Thoracic aorta (tissue), 2 donors: ENCODE results near the gene ZNF664. TPM values are rescaled to one million over a fixed set of nuclear protein-coding genes. Genes with fewer than 3 reads are reported as not detected.

ENCODE experiments used
- ATAC-seq: fragments of 150-250 bp; one replicate; pipeline ENCODE4 v1.8.0; 2017; ENCODE audit warnings: low read depth; ENCODE audit not compliant: insufficient number of reproducible peaks, low FRiP score
- DNase-seq: peaks from one replicate; pipeline ENCODE4 v3.0.0-alpha.2; 2020; ENCODE audit warnings: low spot score
- H3K27ac ChIP-seq, 2 donors: fragments of 200-600 bp; sonication (generic); 1 replicate in 1 of 2; 2 replicates in 1 of 2; pipeline ENCODE4 v1.5.1; 2016; ENCODE audit warnings: mild to moderate bottlenecking in 2 of 2, moderate library complexity in 2 of 2
- H3K27me3 ChIP-seq: fragments of 200-600 bp; sonication (generic); replicated peaks from 2 replicates; pipeline ENCODE4 v1.6.0; 2016; ENCODE audit warnings: mild to moderate bottlenecking; ENCODE audit not compliant: insufficient read depth
- H3K36me3 ChIP-seq: fragments of 200-600 bp; sonication (generic); one replicate; pipeline ENCODE4 v1.5.1; 2016
- H3K4me1 ChIP-seq, 2 donors: fragments of 200-600 bp; sonication (generic); 1 replicate in 1 of 2; 2 replicates in 1 of 2; pipeline versions ENCODE4 v1.5.1 to v1.6.0; 2016; ENCODE audit warnings: low read depth in 2 of 2, mild to moderate bottlenecking in 1 of 2; ENCODE audit not compliant: control insufficient read depth in 1 of 2
- H3K4me3 ChIP-seq: fragments of 200-600 bp; sonication (generic); 2 replicates; pipeline ENCODE4 v1.5.1; 2016; ENCODE audit warnings: mild to moderate bottlenecking
- H3K9me3 ChIP-seq: fragments of 200-600 bp; sonication (generic); 2 replicates; pipeline ENCODE4 v1.5.1; 2016
- total RNA-seq, 2 donors: library from RNA; depleted of rRNA; stranded (reverse); fragments of >200 nt; gene quantifications; one replicate each; pipeline versions ENCODE4 v1.1.0 to v1.2.3, GENCODE V29; 2016
- TF ChIP-seq, protein P1 (sequence below): fragments of 200-600 bp; sonication (generic); IDR thresholded peaks from one replicate; pipeline ENCODE4 v1.5.1; 2019; ENCODE audit warnings: antibody characterized with exemption

The ZNF664 gene
- total RNA-seq, 2 donors from 2014 or later: 46.4 to 48.2 TPM

DNA sequence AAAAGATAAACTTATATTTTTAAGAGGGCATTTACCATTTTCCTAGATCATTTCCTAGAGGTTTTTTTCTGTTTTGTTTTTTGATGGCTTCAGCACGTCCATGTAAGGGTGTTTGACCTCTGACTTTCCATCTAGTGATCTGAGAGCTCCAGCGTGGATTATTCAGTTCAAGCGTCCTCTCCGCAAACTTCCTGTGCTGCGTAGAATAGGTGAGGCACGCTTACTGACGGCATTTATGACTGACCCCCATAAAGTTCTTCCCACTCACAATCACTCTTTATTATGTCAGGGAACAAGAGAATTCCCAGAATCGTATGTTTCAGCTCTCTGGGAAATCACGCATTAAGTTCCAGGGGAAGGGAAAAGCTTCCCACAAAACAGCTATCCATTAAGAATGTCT lies 16.8 kb upstream of the ZNF664 start:
- no peak overlapping the region for H3K27ac ChIP-seq
- H3K9me3 ChIP-seq: no peaks in the 10 kb centered on the region
- no peaks in the 10 kb centered on the region for H3K27me3 ChIP-seq
- no peak overlapping the region for H3K4me3 ChIP-seq
- H3K4me1 ChIP-seq: peaks cover 11 to 16% of the 10 kb centered on the region in 2 donors
- DNase-seq (no peak), ATAC-seq (no peak)
- TF ChIP-seq, protein P1, sequence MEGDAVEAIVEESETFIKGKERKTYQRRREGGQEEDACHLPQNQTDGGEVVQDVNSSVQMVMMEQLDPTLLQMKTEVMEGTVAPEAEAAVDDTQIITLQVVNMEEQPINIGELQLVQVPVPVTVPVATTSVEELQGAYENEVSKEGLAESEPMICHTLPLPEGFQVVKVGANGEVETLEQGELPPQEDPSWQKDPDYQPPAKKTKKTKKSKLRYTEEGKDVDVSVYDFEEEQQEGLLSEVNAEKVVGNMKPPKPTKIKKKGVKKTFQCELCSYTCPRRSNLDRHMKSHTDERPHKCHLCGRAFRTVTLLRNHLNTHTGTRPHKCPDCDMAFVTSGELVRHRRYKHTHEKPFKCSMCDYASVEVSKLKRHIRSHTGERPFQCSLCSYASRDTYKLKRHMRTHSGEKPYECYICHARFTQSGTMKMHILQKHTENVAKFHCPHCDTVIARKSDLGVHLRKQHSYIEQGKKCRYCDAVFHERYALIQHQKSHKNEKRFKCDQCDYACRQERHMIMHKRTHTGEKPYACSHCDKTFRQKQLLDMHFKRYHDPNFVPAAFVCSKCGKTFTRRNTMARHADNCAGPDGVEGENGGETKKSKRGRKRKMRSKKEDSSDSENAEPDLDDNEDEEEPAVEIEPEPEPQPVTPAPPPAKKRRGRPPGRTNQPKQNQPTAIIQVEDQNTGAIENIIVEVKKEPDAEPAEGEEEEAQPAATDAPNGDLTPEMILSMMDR: no peak
- no peaks in the 10 kb centered on the region for H3K36me3 ChIP-seq

- DNase-seq (no peak), ATAC-seq (no peak)
- H3K27me3 ChIP-seq: no peaks in the 10 kb centered on the region
- TF ChIP-seq, protein P1: no peak
- H3K4me3 ChIP-seq: no peak overlapping the region
- peaks cover 7 to 8% of the 10 kb centered on the region in 2 donors for H3K4me1 ChIP-seq
- no peaks in the 10 kb centered on the region for H3K9me3 ChIP-seq
- no peaks in the 10 kb centered on the region for H3K36me3 ChIP-seq
- no peak overlapping the region for H3K27ac ChIP-seq
These were observed 15.8 kb upstream of the ZNF664 start for GRCh38 chr12:123957196-123957595.

GRCh38 chr12:123958462-123958861 lies 14.6 kb upstream of the ZNF664 start:
- Histone ChIP-seq H3K9me3 (no peaks in the 10 kb centered on the region), H3K4me1 (peaks cover under 1 to 4% of the 10 kb centered on the region in 2 donors), H3K36me3 (no peaks in the 10 kb centered on the region), H3K27ac (no peak overlapping the region), H3K27me3 (no peaks in the 10 kb centered on the region), H3K4me3 (no peak overlapping the region)
- DNase-seq: no peak
- TF ChIP-seq, protein P1: no peak
- no peak for ATAC-seq

DNA sequence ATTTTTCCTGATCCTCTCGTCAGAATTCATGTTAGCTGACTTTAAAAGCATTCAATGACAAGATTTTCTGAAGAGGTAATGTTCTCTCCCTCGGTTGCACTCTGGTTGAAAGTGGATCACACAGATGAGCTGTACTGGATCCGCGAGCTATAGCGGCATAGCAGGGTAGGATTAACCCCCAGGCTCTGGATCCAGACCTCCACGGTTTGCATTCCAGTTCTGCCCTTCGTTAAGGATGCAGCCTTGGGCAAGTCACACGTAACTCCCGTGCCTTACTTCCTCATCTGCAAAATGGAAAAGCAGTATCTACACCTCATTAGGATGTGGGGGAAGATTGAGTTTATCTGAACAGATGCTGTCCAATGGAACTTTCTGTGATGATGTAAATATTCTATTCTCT lies 14.1 kb upstream of the ZNF664 start:
- DNase-seq (no peak), ATAC-seq (no peak)
- H3K27me3 ChIP-seq: no peaks in the 10 kb centered on the region
- no peak overlapping the region for H3K4me3 ChIP-seq
- TF ChIP-seq, protein P1: no peak
- no peaks in the 10 kb centered on the region for H3K36me3 ChIP-seq
- H3K4me1 ChIP-seq: peaks cover 0 to 4% of the 10 kb centered on the region in 2 donors
- H3K27ac ChIP-seq: no peak overlapping the region
- H3K9me3 ChIP-seq: no peaks in the 10 kb centered on the region

DNA sequence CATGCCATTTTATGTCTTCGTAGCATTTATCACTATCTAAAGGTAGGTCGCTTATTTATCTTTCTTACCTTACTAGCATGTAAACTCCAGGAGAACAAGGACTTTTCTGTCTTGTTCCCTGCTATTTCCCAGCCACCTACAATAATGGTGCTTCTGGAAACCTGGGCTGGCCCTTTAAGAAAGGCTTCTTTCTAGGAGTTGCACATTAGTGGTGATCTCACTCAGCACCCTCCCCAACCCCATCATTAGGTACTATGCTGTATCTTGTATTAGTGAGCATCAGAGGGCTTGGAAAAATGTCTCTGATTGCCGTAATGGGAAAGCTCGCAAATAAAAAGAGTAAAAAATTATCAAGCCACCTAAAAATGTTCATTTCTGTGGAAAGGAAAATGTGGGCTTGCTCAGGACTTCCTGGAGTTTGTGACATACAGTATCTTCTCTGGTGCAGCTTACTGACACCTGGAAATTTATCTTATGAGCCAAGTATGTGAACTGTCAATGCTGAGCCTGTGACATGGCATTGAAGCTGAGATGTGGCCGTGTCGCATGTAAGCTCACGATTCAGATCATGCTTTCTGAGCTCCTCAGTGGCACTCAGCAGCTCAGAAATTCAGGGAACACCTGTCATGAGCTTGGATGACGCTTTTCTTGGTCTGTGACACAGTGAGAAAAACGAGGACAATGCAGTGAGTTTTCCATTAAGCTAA lies 12.8 kb upstream of the ZNF664 start:
- Histone ChIP-seq H3K36me3 (no peaks in the 10 kb centered on the region), H3K27me3 (no peaks in the 10 kb centered on the region), H3K9me3 (no peaks in the 10 kb centered on the region), H3K27ac (no peak overlapping the region), H3K4me3 (no peak overlapping the region), H3K4me1 (peaks cover 0 to 4% of the 10 kb centered on the region in 2 donors)
- DNase-seq (no peak), ATAC-seq (no peak)
- TF ChIP-seq, protein P1: no peak
